Stimulated activated naive CD4-positive, alpha-beta T cell treated with Interleukin-2 at 50 U/mL for 16 hours (primary cell): ENCODE measurements around the gene MED1.
A peak's percentile ranks its signal among the peaks of the same experiment; 100 is the strongest.
"Not testable (repeated sequence)": the region's sequence is repeated elsewhere in the genome, so short reads cannot be mapped to it uniquely, and the experiment has no call there.

ENCODE experiments used
- DNase-seq: peaks from one replicate; lab custom pipeline; 2025; lab: John Stamatoyannopoulos, UW

MED1 gene

DNA sequence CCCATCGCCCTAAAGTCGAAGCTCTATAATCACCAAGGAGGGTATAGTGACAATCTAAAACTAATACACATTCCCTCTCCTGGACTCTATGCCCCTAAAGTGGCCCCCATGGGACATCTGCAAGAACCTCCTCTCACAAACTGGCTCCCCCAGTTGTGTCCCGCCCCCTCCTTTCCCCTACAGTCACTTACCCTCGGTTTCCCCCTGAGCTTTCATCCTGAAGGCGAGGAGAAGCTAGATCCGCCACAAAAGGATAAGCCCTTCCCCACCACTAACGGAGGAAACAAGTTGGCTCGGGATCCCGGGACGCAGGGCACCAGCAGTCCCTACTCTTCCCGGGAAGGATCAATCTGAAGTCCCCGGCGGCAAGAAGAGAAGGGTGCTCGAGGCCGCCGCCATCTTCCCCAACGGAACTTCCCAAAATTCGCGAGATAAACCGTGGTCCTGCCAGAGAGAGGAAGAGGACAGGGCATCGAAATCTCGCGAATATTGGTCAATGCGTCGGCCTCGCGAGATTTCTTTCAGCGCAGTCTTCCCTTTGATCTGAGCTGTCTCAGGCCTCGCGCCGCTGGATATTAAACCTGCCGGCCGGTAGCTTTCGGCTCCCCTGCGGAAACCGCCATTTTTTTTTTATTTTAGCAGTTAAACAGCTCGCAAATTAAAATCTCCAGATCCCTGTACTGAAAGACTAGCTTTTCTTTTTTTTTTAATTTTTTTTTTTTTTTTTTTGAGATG is at the start of gene MED1:
Gene MED1, minus strand, starts transcription at position 417 of the 735 bp plus-strand sequence. Its CDS starts 201 bp downstream, at position 216.
- peak; percentile 90 for DNase-seq

DNA sequence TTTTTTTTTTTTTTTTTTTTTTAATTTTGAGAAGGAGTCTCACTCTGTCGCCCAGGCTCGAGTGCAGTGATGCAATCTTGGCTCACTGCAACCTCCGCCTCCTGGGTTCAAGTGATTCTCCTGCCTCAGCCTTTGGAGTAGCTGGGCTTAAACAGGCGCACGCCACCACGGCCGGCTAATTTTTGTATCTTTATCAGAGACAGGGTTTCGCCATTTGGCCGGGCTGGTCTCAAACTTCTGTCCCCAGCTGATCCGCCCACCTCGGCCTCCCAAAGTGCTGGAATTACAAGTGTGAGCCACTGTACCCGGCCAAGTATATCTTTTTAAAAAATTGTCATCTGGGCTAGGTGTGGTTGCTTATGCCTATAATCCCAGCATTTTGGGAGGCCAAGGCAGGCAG is 45.9 kb upstream of the MED1 start:
- not testable (repeated sequence) for DNase-seq

DNA sequence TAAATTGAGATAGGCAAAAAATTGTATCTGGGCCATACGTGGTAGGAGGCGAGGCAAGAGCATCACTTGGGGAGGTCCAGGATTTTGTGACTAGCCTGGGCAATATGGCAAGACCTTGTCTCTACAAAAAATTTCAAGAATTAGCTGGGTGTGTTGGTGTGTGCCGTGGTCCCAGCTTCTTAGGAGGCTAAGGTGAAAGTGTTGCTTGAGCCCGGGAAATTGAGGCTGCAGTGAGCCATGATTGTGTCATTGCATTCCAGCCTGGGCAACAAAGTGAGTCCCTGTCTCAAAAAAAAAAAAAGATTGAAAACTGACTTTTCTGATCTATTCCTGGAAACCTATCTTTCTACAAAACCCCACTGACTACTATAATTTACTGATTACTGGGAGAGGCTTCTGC is 36.9 kb upstream of the MED1 start:
- DNase-seq = no peak

GRCh38 chr17:39487490-39487889 is 36.4 kb upstream of the MED1 start:
- DNase-seq = not testable (repeated sequence)

DNA sequence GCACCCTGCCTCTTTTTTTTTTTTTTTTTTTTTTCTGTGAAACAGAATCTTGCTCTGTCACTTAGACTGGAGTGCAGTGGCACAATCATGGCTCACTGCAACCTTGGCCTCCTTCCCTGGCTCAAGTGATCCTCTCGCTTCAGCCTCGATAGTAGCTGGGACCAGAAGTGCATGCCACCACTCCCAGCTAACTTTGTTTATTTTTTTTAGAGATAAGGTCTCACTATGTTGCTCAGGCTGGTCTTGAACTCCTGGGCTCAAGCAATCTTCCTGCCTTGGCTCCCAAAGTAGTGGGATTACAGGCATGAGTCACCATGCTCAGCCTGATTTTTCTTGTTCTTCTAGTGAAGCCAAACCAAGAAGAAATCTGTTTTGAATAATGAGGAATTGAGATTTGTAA is 35.2 kb upstream of the MED1 start:
- no peak for DNase-seq

DNA sequence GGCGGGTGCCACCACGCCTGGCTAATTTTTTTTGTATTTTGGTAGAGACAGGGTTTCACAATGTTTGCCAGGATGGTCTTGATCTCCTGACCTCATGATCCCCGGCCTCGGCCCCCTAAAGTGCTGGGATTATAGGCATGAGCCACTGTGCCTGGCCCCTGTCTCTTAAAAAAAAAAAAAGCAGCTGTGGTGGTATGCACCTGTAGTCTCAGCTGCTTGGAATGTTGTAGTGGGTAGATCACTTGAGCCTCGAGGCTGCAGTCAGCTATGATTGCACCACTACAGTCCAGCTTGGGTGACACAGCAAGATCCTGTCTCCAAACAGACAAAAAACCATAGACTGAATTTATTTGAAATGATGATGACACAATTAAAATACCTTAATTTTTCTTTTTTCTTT is 34.5 kb upstream of the MED1 start:
- DNase-seq = no peak

GRCh38 chr17:39484178-39484577 is 33.1 kb upstream of the MED1 start:
- DNase-seq = no peak

- DNase-seq = no peak
These were observed 32.4 kb upstream of the MED1 start for GRCh38 chr17:39483506-39483905.

- not testable (repeated sequence) for DNase-seq
These were observed 28.6 kb upstream of the MED1 start for GRCh38 chr17:39479631-39480030.

GRCh38 chr17:39473310-39473709 is 22.2 kb upstream of the MED1 start:
- no peak for DNase-seq

DNA sequence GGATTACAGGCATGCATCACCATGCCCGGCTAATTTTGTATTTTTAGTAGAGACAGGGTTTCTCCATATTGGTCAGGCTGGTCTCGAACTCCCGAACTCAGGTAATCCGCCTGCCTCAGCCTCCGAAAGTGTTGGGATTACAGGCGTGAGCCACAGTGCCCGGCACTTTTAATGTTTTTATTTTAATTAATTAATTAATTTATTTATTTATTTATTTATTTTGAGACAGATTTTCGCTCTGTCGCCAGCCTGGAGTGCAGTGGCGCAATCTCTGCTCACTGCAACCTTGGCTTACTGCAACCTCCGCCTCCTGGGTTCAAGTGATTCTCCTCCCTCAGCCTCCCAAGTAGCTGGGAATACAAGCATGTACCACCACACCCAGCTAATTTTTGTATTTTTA is 17.5 kb upstream of the MED1 start:
- DNase-seq = not testable (repeated sequence)

DNA sequence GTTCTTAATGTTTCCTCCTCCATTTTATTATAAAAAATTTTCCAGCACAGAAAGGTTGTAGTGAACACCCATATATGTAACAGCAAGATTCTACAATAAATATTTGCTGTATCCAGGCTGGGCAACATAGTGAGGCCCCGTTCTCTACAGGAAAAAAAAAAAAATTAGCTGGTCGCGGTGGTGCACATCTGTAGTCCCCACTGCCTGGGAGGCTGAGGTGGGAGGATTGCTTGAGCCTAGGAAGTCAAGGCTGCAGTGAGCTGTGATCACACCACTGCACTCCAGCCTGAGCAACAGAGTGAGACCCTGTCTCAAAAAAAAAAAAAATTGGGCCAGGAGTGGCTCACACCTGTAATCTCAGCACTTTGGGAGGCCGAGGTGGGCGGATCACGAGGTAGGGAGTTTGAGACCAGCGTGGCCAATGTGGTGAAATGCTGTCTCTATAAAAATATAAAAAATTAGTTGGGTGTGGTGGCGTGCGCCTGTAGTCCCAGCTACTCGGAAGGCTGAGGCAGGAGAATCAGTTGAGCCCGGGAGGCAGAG is 13.6 kb upstream of the MED1 start:
- not testable (repeated sequence) for DNase-seq

DNA sequence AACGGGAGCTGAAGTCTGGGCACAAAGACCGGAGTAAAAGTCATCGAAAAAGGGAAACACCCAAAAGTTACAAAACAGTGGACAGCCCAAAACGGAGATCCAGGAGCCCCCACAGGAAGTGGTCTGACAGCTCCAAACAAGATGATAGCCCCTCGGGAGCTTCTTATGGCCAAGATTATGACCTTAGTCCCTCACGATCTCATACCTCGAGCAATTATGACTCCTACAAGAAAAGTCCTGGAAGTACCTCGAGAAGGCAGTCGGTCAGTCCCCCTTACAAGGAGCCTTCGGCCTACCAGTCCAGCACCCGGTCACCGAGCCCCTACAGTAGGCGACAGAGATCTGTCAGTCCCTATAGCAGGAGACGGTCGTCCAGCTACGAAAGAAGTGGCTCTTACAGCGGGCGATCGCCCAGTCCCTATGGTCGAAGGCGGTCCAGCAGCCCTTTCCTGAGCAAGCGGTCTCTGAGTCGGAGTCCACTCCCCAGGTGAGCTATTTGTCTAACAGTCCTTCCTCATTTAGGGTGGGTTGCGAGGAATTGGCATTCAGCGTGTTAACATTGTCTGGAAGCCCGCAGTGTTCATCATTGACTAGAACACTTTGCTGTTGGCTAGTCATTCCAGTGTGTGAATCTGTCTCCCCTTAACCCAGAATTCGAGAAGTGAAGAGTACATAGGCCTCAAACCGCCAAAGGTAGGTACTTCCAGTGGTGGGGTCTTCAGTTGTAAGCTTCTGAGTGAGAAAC is 11.7 kb upstream of the MED1 start:
- DNase-seq = no peak

DNA sequence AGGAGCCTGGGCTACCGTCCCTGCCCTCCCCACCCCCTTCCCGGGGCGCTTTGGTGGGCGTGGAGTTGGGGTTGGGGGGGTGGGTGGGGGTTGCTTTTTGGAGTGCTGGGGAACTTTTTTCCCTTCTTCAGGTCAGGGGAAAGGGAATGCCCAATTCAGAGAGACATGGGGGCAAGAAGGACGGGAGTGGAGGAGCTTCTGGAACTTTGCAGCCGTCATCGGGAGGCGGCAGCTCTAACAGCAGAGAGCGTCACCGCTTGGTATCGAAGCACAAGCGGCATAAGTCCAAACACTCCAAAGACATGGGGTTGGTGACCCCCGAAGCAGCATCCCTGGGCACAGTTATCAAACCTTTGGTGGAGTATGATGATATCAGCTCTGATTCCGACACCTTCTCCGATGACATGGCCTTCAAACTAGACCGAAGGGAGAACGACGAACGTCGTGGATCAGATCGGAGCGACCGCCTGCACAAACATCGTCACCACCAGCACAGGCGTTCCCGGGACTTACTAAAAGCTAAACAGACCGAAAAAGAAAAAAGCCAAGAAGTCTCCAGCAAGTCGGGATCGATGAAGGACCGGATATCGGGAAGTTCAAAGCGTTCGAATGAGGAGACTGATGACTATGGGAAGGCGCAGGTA is 11.0 kb upstream of the MED1 start:
- no peak for DNase-seq

DNA sequence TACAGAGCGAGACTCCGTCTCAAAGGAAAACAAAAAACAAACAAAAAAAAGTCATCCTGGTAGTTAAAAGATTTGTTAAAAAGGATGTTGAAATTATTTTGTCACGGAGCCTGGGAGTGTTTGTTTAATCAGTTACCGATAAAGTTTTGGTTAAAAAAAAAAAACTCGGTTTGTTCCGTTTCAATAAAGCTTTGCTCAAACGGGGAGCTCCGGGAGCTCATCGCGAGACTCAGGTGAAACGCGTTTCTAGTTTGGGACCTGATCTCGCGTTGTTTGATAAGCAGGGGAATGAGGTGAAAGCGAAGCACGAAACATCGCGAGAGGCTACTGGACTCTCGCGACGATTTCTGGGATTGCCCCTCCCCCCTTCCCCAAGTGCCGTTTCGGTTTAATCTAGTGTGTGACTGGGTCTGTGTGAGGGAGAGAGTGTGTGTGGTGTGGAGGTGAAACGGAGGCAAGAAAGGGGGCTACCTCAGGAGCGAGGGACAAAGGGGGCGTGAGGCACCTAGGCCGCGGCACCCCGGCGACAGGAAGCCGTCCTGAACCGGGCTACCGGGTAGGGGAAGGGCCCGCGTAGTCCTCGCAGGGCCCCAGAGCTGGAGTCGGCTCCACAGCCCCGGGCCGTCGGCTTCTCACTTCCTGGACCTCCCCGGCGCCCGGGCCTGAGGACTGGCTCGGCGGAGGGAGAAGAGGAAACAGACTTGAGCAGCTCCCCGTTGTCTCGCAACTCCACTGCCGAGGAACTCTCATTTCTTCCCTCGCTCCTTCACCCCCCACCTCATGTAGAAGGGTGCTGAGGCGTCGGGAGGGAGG is 10.3 kb upstream of the MED1 start, which contains the start of gene CDK12:
Gene CDK12, plus strand, starts transcription at position 374 of the 813 bp plus-strand sequence. CDS start 586 bp downstream, outside the sequence.
- peak; percentile 91 for DNase-seq

- no peak for DNase-seq
These were observed 4.9 kb upstream of the MED1 start for GRCh38 chr17:39455919-39456318.

DNA sequence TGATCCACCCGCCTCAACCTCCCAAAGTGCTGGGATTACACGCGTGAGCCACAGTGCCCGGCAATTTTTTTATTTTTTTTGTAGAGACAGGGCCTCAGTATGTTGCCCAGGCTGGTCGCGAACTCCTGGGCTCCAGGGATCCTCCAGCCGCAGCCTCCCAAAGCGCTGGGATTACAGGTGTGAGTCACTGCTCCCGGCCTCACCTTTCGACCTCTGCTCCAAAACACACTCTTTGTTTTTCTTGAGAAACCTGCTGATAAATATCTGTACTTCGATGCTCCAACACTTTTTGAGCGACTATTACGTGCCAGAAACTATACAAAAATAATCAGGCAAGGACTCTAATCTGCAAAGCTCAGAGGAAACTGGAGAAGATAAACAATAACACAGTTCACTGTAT is 1.0 kb downstream of the MED1 start:
- DNase-seq = no peak

DNA sequence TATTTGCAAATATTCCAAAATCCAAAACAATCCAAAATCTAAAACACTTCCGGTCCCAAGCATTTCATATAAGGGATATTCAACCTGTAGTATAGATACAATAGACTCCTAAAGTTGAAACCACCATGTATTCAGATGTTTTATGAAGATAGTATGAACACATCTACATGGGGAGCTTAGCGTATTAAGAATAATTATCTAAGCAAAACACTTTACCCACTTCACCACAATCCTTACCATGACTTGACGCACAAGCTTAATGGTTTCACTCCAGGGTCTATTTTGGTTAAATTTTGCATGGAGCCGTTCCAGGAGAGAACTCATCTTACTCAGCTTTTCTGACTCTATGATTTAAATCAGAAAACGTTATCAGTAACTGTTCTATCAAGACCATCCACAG is 3.5 kb downstream of the MED1 start:
- no peak for DNase-seq

GRCh38 chr17:39443326-39443725 is 7.7 kb downstream of the MED1 start:
- DNase-seq = no peak

DNA sequence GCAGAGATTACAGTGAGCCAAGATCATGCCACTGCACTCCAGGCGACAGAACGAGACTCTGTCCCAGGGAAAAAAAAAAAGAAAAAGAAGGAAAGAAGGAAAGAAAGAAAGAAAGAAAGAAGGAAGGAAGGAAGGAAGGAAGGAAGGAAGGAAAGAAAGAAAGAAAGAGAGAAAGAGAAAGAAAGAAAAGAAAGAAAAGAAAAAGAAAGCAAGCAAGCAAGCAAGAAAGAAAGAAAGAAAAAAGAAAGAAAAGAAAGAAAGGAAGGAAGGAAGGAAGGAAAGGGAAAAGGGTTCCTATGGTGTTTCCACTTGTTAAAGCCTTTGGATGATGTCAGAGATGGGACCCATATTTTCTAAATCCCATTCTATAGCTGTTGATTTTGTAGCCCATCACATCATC is 11.2 kb downstream of the MED1 start:
- not testable (repeated sequence) for DNase-seq

- DNase-seq = no peak
These were observed 21.5 kb downstream of the MED1 start for GRCh38 chr17:39429600-39429999.

DNA sequence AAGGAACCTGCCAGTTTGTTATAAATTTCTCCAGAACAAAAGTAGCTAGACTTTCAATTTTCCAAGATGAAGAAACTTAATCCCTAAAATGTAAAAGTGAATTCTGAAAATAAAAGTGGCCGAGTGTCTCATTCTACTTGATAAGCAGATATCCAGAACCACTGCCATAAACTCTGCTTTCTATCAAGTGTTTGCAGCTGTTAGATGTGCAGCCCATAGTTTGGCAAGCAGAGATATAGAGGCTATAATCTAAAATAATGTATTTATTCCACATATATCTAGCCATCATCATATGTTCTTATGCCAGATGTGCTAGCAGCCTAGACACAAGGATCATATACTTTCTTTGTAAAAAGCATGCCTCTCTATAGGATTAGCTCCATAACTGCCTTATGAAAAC is 34.9 kb downstream of the MED1 start:
- DNase-seq = no peak
